Fibroblast of the aortic adventitia (primary cell): ENCODE results near the gene SLC16A10. TPM values are rescaled to one million over a fixed set of nuclear protein-coding genes. Genes with fewer than 3 reads are reported as not detected.

Source experiments
- DNase-seq: peaks from one replicate; pipeline ENCODE4 v3.0.0-alpha.2; 2010; ENCODE audit warnings: low read depth
- H3K4me3 ChIP-seq: 2 replicates; pipeline ENCODE4 v1.5.1; 2011; ENCODE audit warnings: low read depth, mild to moderate bottlenecking, control low read depth, low read length, moderate library complexity
- CTCF ChIP-seq: IDR thresholded peaks from 2 replicates; pipeline ENCODE4 v1.5.1; 2011; ENCODE audit warnings: mild to moderate bottlenecking, low read length, control low read depth, inconsistent platforms; ENCODE audit not compliant: insufficient read depth
- total RNA-seq: library from RNA; depleted of rRNA; stranded (reverse); fragments of >200 nt; gene quantifications from 2 replicates; pipeline ENCODE4 v1.2.3, GENCODE V29; 2012; ENCODE audit warnings: low replicate concordance

The SLC16A10 gene
- total RNA-seq, 1 donor = not detected

GRCh38 chr6:111147440-111147839 is 60.1 kb downstream of the SLC16A10 start:
- TF ChIP-seq CTCF = no peak
- no peak overlapping the region for H3K4me3 ChIP-seq
- no peak for DNase-seq

GRCh38 chr6:111148110-111148509 is 60.8 kb downstream of the SLC16A10 start:
- no peak overlapping the region for H3K4me3 ChIP-seq
- no peak for TF ChIP-seq CTCF
- DNase-seq = no peak

- no peak for DNase-seq
- H3K4me3 ChIP-seq = no peak overlapping the region
- TF ChIP-seq CTCF = no peak
Observed at GRCh38 chr6:111150577-111150976, 63.3 kb downstream of the SLC16A10 start.

- no peak overlapping the region for H3K4me3 ChIP-seq
- no peak for TF ChIP-seq CTCF
Observed at GRCh38 chr6:111154981-111155380, 67.7 kb downstream of the SLC16A10 start.

GRCh38 chr6:111157412-111157811 is 70.1 kb downstream of the SLC16A10 start:
- no peak overlapping the region for H3K4me3 ChIP-seq
- no peak for TF ChIP-seq CTCF
- no peak for DNase-seq

More at GRCh38 chr6:111154981-111155380, 67.7 kb downstream of the SLC16A10 start:
- no peak for DNase-seq

GRCh38 chr6:111159633-111160032 is 72.3 kb downstream of the SLC16A10 start:
- DNase-seq = no peak
- no peak overlapping the region for H3K4me3 ChIP-seq
- no peak for TF ChIP-seq CTCF

- DNase-seq = no peak
- no peak for TF ChIP-seq CTCF
- no peak overlapping the region for H3K4me3 ChIP-seq
Observed at GRCh38 chr6:111161650-111162049, 74.3 kb downstream of the SLC16A10 start.
